IMR-90 (cell line): ENCODE data around the gene STK17B.

ENCODE experiments used
- MAZ ChIP-seq: IDR thresholded peaks from 2 replicates; pipeline ENCODE4 v1.6.1; 2012; ENCODE audit warnings: low read depth, mild to moderate bottlenecking, low read length, improper control_type of control experiment, moderate library complexity, borderline replicate concordance
- POLR2A ChIP-seq: IDR thresholded peaks from 2 replicates; pipeline ENCODE4 v1.6.1; 2012; ENCODE audit warnings: mild to moderate bottlenecking, low read depth, low read length
- SMC3 ChIP-seq: fragments of 150-350 bp; IDR thresholded peaks from 2 replicates; pipeline ENCODE4 v1.6.1; 2016; ENCODE audit warnings: low read depth, mild to moderate bottlenecking, antibody characterized with exemption, low read length, moderate library complexity
- TF ChIP-seq, protein P1 (sequence below): conservative IDR thresholded peaks from 2 replicates; pipeline ENCODE4 v1.5.1; 2012; ENCODE audit warnings: mild to moderate bottlenecking, low read depth, low read length, improper control_type of control experiment

GRCh38 chr2:196170606-196171247 lies 651 bp downstream of the STK17B start:
- TF ChIP-seq, protein P1, sequence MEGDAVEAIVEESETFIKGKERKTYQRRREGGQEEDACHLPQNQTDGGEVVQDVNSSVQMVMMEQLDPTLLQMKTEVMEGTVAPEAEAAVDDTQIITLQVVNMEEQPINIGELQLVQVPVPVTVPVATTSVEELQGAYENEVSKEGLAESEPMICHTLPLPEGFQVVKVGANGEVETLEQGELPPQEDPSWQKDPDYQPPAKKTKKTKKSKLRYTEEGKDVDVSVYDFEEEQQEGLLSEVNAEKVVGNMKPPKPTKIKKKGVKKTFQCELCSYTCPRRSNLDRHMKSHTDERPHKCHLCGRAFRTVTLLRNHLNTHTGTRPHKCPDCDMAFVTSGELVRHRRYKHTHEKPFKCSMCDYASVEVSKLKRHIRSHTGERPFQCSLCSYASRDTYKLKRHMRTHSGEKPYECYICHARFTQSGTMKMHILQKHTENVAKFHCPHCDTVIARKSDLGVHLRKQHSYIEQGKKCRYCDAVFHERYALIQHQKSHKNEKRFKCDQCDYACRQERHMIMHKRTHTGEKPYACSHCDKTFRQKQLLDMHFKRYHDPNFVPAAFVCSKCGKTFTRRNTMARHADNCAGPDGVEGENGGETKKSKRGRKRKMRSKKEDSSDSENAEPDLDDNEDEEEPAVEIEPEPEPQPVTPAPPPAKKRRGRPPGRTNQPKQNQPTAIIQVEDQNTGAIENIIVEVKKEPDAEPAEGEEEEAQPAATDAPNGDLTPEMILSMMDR = no peak
- TF ChIP-seq SMC3 = no peak
- TF ChIP-seq POLR2A = no peak
- TF ChIP-seq MAZ = no peak
